GM19238 (cell line): Measurements from ENCODE around the gene ZC3H7B.

Source experiments
- DNase-seq: peaks from one replicate; pipeline ENCODE4 v3.0.0; 2011; ENCODE audit warnings: low spot score; ENCODE audit not compliant: insufficient read length

The ZC3H7B gene

GRCh38 chr22:41354979-41355378 is 53.7 kb downstream of the ZC3H7B start:
- no peak for DNase-seq

- no peak for DNase-seq
These were observed 54.6 kb downstream of the ZC3H7B start for GRCh38 chr22:41355895-41356294.

GRCh38 chr22:41356430-41357028 is 55.2 kb downstream of the ZC3H7B start:
- no peak for DNase-seq

GRCh38 chr22:41357191-41357590 is 55.9 kb downstream of the ZC3H7B start:
- no peak for DNase-seq

GRCh38 chr22:41358927-41359326 is 57.6 kb downstream of the ZC3H7B start:
- DNase-seq: no peak

GRCh38 chr22:41359376-41359775 is 58.1 kb downstream of the ZC3H7B start:
- DNase-seq: no peak

GRCh38 chr22:41360126-41360525 is 58.8 kb downstream of the ZC3H7B start:
- no peak for DNase-seq

GRCh38 chr22:41361716-41362310 is 60.5 kb downstream of the ZC3H7B start:
- DNase-seq: no peak

DNA sequence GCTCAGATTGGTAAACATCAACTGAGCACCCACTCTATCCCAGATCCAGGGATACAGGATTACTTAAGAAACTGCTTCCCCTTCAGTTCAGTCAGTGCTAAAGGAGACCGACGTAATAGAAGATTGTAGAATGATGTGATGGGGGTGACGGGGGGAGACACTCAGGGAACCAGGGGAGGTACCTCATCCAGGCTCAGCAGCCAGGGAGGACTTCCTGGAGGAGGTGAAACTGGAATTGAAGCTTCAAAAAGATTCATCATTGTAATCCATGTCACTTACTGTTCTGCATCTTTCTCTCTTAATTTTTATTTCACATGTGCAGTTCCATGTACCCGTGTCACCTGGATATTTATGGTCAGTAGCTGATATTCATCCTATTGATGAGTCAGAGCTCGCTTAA is 61.3 kb downstream of the ZC3H7B start:
- no peak for DNase-seq

DNA sequence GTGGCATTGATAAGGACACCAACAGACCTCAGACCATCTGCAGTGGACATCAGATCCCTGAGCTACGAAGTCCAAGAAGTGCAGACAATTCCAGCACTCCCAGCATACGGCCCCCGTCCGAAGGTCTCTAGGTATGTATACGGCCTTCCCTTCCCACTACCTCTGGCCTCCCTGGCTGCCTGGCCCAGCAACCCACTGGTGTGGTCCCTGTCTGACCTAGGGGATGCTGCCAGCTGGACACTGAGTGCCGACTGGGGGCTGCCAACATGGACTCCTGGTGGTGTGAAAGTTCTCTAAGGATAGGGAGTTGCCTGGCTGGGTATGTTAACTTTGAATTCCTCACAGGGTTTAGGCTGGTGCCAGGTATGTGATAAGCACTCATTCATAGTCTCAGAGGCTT is 62.9 kb downstream of the ZC3H7B start:
- DNase-seq: no peak

DNA sequence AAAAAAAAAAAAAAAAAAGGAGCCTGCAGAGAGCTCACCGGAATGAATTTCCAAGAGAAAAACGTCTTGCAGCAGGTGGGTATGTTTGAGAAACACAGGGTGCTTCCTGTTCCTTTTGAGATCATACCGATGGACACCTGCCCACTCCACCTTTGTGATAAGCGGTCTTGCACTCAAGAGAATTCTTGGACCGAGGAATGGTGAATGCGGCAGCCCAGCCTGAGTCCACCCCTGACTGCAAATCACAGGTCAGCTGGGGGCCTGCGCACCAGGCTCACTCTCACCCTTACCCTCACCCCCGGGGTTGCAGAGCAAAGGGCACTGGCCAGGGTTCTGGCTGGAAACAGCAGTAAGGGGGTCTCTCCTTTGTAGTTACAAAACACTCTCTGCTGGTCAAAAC is 63.6 kb downstream of the ZC3H7B start:
- DNase-seq: no peak

DNA sequence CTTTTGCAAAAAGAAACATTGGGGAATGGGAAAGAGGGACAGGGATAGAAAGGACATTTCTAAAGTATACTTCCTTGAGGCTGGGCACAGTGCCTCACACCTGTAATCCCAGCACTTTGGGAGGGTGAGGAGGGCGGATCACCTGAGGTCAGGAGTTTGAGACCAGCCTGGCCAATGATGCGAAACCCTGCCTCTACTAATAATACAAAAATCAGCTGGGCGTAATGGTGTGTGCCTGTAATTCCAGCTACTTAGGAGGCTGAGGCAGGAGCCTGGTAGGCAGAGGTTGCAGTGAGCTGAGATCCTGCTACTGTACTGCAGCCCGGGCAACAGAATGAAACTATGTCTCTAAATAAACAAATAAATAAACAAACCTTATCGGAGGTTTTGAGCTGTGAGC is 64.1 kb downstream of the ZC3H7B start:
- no peak for DNase-seq

DNA sequence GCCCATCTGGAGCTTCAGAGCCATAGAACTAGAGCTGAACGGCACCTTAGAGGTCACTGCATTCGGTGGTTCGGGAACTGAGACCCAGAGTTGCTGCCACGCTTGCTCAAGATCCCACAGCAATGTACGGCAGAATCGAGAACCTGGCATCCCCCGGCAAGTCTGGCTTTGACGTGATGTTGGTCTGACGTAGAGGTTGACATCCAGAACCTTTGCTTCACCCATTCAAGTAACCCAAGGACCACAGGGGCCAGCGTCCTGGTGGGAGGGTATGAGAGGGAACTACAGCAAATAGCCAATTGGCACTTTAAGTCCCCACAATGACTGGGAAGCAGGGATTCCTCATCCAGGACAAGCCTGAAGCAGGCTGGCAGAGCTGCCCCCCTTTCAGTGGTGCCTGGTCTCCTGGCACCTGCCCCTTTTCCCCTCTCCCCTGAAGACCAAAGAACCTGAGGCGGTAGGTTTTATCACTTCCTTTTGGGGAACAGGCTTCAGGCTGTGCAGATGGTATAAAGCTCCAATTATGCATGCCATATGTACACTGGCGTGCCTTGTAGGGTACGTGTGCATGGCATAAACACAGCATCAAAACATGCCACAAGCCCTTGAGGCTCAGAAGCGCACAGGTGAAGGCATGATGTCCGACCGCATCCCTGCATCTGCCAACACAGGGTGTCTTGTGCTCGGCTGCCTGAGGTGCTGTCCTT is 65.2 kb downstream of the ZC3H7B start:
- no peak for DNase-seq

GRCh38 chr22:41367039-41367679 is 65.8 kb downstream of the ZC3H7B start:
- DNase-seq: no peak

DNA sequence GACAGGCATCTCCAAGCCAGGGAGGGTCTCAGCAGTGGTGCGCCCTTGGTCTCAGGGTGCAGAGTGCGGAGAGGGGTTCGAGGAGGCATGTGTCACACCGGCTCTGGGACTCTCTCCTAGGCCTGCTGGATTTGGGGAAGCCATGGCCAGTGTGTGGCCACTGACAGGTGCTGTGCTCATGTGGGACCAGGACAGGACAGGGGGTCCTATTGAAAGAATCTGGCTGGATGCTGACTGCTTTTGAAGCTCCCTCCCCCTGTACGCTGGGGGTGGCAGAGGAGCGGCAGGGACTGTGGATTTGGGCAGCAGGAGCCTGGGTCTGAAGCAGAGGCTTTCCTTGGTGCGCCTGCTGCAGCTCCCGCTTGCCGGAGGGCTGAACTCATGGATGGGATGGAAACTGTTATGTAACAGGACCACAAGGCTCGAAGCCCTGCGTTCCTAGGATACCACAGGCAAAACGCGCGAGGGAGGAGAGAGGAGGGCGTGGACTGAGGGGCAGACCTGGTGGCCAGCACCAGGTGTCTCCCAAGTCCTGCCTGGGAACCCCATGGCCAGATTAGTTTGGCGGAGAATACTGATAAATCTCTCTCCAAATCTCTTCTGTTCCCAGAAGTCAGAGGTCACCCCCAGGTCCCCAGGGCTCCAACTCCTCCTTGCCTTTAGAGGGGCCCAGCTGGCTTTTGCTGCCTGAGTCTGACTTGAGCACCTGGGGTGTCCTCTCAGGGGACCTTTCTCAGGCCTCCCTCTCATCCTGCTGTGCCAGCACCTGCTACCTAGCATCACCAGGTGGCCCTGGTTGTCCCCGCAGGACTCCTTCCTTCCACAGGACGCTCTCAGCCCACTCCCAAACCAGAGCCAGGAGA is 66.6 kb downstream of the ZC3H7B start:
- no peak for DNase-seq

GRCh38 chr22:41368543-41369423 is 67.5 kb downstream of the ZC3H7B start:
- DNase-seq: no peak

DNA sequence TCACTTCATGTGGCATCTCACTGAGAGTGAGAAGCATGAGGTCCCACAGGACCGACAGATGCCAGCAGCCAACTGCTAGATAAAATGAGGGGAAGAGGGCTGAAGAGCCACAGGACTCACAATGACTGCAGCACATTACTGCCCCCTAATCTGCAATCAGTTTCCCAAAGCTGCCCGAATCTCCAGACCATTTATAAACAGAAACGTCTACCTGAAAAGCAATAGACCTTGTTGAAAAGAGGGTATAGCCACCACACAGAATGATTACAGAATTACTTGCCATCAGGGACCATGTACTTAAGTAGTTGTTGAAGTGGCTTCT is 68.1 kb downstream of the ZC3H7B start:
- no peak for DNase-seq

- no peak for DNase-seq
These were observed 68.5 kb downstream of the ZC3H7B start for GRCh38 chr22:41369837-41370236.

DNA sequence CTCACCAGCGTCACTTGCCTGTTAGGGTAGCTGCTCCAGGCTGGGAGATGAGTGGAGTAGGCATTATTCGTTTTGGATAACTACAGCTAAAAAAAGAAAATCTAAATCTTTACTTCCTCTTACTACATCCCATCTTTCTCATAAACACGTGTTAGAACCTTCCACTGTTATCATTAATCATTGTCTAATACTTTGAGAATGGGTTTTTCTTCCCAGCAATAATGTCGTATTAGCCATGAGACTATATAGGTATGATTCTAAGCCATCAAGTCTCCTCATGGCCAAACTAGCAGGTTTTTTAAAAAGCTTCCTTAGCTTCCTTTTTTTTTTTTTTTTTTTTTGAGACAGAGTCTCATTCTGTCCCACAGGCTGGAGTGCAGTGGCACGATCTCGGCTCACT is 76.5 kb downstream of the ZC3H7B start:
- DNase-seq: no peak

DNA sequence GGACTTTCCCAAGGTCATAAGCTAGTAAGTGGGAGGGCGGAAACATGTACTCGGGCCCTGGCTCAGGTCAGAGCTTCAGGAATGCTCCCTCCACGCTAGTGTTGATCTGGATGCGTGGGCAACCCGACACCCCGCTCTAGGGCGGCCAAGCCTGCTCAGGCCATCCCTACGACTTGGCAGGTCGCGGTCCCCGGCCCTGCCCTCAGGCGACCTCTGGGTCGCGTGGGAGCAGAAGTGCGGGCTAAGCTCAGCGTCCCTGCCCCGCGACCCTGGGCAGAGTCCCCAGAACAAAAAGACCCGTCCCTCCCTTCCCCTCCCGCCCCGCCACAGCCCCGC is 79.6 kb downstream of the ZC3H7B start:
- no peak for DNase-seq
